MM.1S (cell line): ENCODE results near the gene PLD3.

ENCODE experiments used
- DNase-seq: peaks from one replicate; pipeline ENCODE4 v3.0.0-alpha.2; 2015
- H2AFZ ChIP-seq: fragments of 300-600 bp; sonication (generic); 2 replicates; pipeline ENCODE4 v1.6.0; 2016; ENCODE audit warnings: antibody characterized with exemption, low read length
- H3F3A ChIP-seq: fragments of 300-600 bp; sonication (generic); 2 replicates; pipeline ENCODE4 v1.6.1; 2016; ENCODE audit warnings: mild to moderate bottlenecking, antibody characterized with exemption, low read length, moderate library complexity, mixed read lengths; ENCODE audit not compliant: insufficient read depth
- H3K27ac ChIP-seq: fragments of 300-600 bp; sonication (generic); 2 replicates; pipeline ENCODE4 v1.5.1; 2016; ENCODE audit warnings: mild to moderate bottlenecking, low read length
- H3K27me3 ChIP-seq: fragments of 300-600 bp; sonication (generic); replicated peaks from 2 replicates; pipeline ENCODE4 v1.6.0; 2016; ENCODE audit warnings: low read length; ENCODE audit not compliant: insufficient read depth
- H3K36me3 ChIP-seq: fragments of 300-600 bp; sonication (generic); replicated peaks from 2 replicates; pipeline ENCODE4 v1.6.1; 2016; ENCODE audit warnings: mild to moderate bottlenecking, low read length, mixed read lengths; ENCODE audit not compliant: insufficient read depth
- H3K4me1 ChIP-seq: fragments of 300-600 bp; sonication (generic); 2 replicates; pipeline ENCODE4 v1.6.1; 2016; ENCODE audit warnings: low read length, mixed read lengths
- H3K4me2 ChIP-seq: fragments of 300-600 bp; sonication (generic); 2 replicates; pipeline ENCODE4 v1.6.0; 2016; ENCODE audit warnings: low read depth, low read length
- H3K4me3 ChIP-seq: fragments of 300-600 bp; sonication (generic); 2 replicates; pipeline ENCODE4 v1.5.1; 2016; ENCODE audit warnings: low read length, mixed read lengths
- H3K79me2 ChIP-seq: fragments of 300-600 bp; sonication (generic); 2 replicates; pipeline ENCODE4 v1.6.1; 2016; ENCODE audit warnings: mixed run types, low read length, mixed read lengths
- H3K9ac ChIP-seq: fragments of 300-600 bp; sonication (generic); 2 replicates; pipeline ENCODE4 v1.6.1; 2016; ENCODE audit warnings: low read length, mixed read lengths
- H3K9me2 ChIP-seq: fragments of 300-600 bp; sonication (generic); replicated peaks from 2 replicates; pipeline ENCODE4 v1.6.1; 2016; ENCODE audit warnings: mild to moderate bottlenecking, low read length, mixed read lengths; ENCODE audit not compliant: insufficient read depth
- H3K9me3 ChIP-seq: fragments of 300-600 bp; sonication (generic); replicated peaks from 2 replicates; pipeline ENCODE4 v1.6.1; 2016; ENCODE audit warnings: mild to moderate bottlenecking, low read length, mixed read lengths; ENCODE audit not compliant: insufficient read depth
- H4K20me1 ChIP-seq: fragments of 300-600 bp; sonication (generic); 2 replicates; pipeline ENCODE4 v1.6.1; 2016; ENCODE audit warnings: mild to moderate bottlenecking, low read length, moderate library complexity, mixed read lengths; ENCODE audit not compliant: insufficient read depth
- CTCF ChIP-seq: fragments of 300-600 bp; sonication (generic); IDR thresholded peaks from 2 replicates; pipeline ENCODE4 v1.5.1; 2016; ENCODE audit warnings: antibody characterized with exemption, low read length, mixed read lengths
- EZH2 ChIP-seq: fragments of 300-600 bp; sonication (generic); optimal IDR thresholded peaks from 2 replicates; pipeline ENCODE3; 2017; ENCODE audit warnings: low read depth, mild to moderate bottlenecking, antibody characterized with exemption, low read length, mixed read lengths
- EZH2phosphoT487 ChIP-seq: fragments of 300-600 bp; sonication (generic); IDR thresholded peaks from 2 replicates; pipeline ENCODE4 v1.6.1; 2018; ENCODE audit warnings: antibody characterized with exemption, low read length

The PLD3 gene

GRCh38 chr19:40374084-40374483 is 25.6 kb downstream of the PLD3 start:
- Histone ChIP-seq H3K36me3 (no peaks in the 10 kb centered on the region), H3K9me2 (no peaks in the 10 kb centered on the region), H3K4me1 (no peaks in the 10 kb centered on the region), H3K79me2 (no peaks in the 10 kb centered on the region), H3K27ac (no peak overlapping the region), H3K4me3 (no peak overlapping the region), H3F3A (no peaks in the 10 kb centered on the region), H3K4me2 (no peak overlapping the region), H3K27me3 (no peaks in the 10 kb centered on the region), H3K9me3 (no peaks in the 10 kb centered on the region), H2AFZ (no peak overlapping the region), H4K20me1 (no peaks in the 10 kb centered on the region), H3K9ac (no peak overlapping the region)
- no peak for DNase-seq
- no peak for TF ChIP-seq CTCF
- TF ChIP-seq EZH2phosphoT487, result no peak
- TF ChIP-seq EZH2, result no peak

GRCh38 chr19:40376286-40376862 is 27.9 kb downstream of the PLD3 start:
- Histone ChIP-seq H4K20me1 (no peaks in the 10 kb centered on the region), H3K27me3 (no peaks in the 10 kb centered on the region), H3F3A (no peaks in the 10 kb centered on the region), H2AFZ (no peak overlapping the region), H3K9ac (no peak overlapping the region), H3K36me3 (no peaks in the 10 kb centered on the region), H3K27ac (no peak overlapping the region), H3K4me2 (no peak overlapping the region), H3K4me1 (no peaks in the 10 kb centered on the region), H3K9me2 (no peaks in the 10 kb centered on the region), H3K9me3 (no peaks in the 10 kb centered on the region), H3K79me2 (no peaks in the 10 kb centered on the region), H3K4me3 (no peak overlapping the region)
- no peak for DNase-seq
- TF ChIP-seq EZH2 (no peak), CTCF (no peak), EZH2phosphoT487 (no peak)

- no peak overlapping the region for H2AFZ ChIP-seq
- no peaks in the 10 kb centered on the region for H3K9me3 ChIP-seq
- H3K79me2 ChIP-seq, result no peaks in the 10 kb centered on the region
- no peak overlapping the region for H3K4me3 ChIP-seq
- no peaks in the 10 kb centered on the region for H3F3A ChIP-seq
- H4K20me1 ChIP-seq, result no peaks in the 10 kb centered on the region
- H3K27ac ChIP-seq, result no peak overlapping the region
- H3K9ac ChIP-seq, result no peak overlapping the region
- no peak for TF ChIP-seq EZH2
- no peak for TF ChIP-seq CTCF
- H3K36me3 ChIP-seq, result no peaks in the 10 kb centered on the region
- no peak overlapping the region for H3K4me2 ChIP-seq
- H3K4me1 ChIP-seq, result no peaks in the 10 kb centered on the region
- no peak for DNase-seq
- H3K27me3 ChIP-seq, result no peaks in the 10 kb centered on the region
- H3K9me2 ChIP-seq, result no peaks in the 10 kb centered on the region
Measured at GRCh38 chr19:40377876-40378385, 29.4 kb downstream of the PLD3 start.
